Endometrial microvascular endothelial cells (primary cell): Measurements from ENCODE around the gene AP5B1. TPM values are rescaled to one million over a fixed set of nuclear protein-coding genes. Genes with fewer than 3 reads are reported as not detected.
"Not testable (repeated sequence)": the region's sequence is repeated elsewhere in the genome, so short reads cannot be mapped to it uniquely, and the experiment has no call there.

Experiments used
- in situ Hi-C: cut with HindIII; loops from 2 replicates; pipeline ENCODE4 v1.10.0; 2017; ENCODE audit warnings: low sequenced_read_pairs, low pct_unique_long_range_greater_than_20kb; ENCODE audit errors: inconsistent ontology term
- total RNA-seq: library from RNA; depleted of rRNA; stranded (reverse); fragments of >200 nt; gene quantifications from one replicate; pipeline ENCODE4 v1.2.3, GENCODE V29; 2015; ENCODE audit errors: inconsistent ontology term

AP5B1 gene
- total RNA-seq, 1 donor from 2014 or later, result 8.5 TPM

GRCh38 chr11:65773784-65774411, 6.9 kb downstream of the AP5B1 start:
- in situ Hi-C loops, result no loop called here

- in situ Hi-C loops, result no loop called here
Measured at GRCh38 chr11:65771589-65772112, 9.1 kb downstream of the AP5B1 start.

- in situ Hi-C loops, result no loop called here
Measured at GRCh38 chr11:65770951-65771567, 9.7 kb downstream of the AP5B1 start.

- in situ Hi-C loops, result not testable (repeated sequence)
Measured at GRCh38 chr11:65767806-65768205, 13.0 kb downstream of the AP5B1 start.

- in situ Hi-C loops, result no loop called here
Measured at GRCh38 chr11:65767406-65767805, 13.4 kb downstream of the AP5B1 start.

- in situ Hi-C loops, result no loop called here
Measured at GRCh38 chr11:65766535-65766934, 14.2 kb downstream of the AP5B1 start.

GRCh38 chr11:65764434-65764833, 16.3 kb downstream of the AP5B1 start:
- in situ Hi-C loops, result no loop called here

- in situ Hi-C loops, result not testable (repeated sequence)
Measured at GRCh38 chr11:65762816-65763215, 18.0 kb downstream of the AP5B1 start.

- in situ Hi-C loops, result not testable (repeated sequence)
Measured at GRCh38 chr11:65762169-65762568, 18.6 kb downstream of the AP5B1 start.

- in situ Hi-C loops, result no loop called here
Measured at GRCh38 chr11:65745049-65745448, 35.7 kb downstream of the AP5B1 start.

GRCh38 chr11:65744699-65745042, 36.1 kb downstream of the AP5B1 start:
- in situ Hi-C loops, result no loop called here

- in situ Hi-C loops, result no loop called here
Measured at GRCh38 chr11:65744026-65744698, 36.6 kb downstream of the AP5B1 start.

- in situ Hi-C loops, result no loop called here
Measured at GRCh38 chr11:65743681-65744025, 37.1 kb downstream of the AP5B1 start.

- in situ Hi-C loops, result no loop called here
Measured at GRCh38 chr11:65742353-65742752, 38.4 kb downstream of the AP5B1 start.

- in situ Hi-C loops, result no loop called here
Measured at GRCh38 chr11:65741185-65741584, 39.6 kb downstream of the AP5B1 start.

- in situ Hi-C loops, result no loop called here
Measured at GRCh38 chr11:65739022-65739421, 41.8 kb downstream of the AP5B1 start.

GRCh38 chr11:65736810-65737209, 44.0 kb downstream of the AP5B1 start:
- in situ Hi-C loops, result no loop called here

- in situ Hi-C loops, result not testable (repeated sequence)
Measured at GRCh38 chr11:65735111-65735510, 45.7 kb downstream of the AP5B1 start.

- in situ Hi-C loops, result no loop called here
Measured at GRCh38 chr11:65730461-65730860, 50.3 kb downstream of the AP5B1 start.

- in situ Hi-C loops, result no loop called here
Measured at GRCh38 chr11:65727865-65728264, 52.9 kb downstream of the AP5B1 start.
